Smooth muscle cell (in vitro differentiated cells): Measurements from ENCODE around the gene TAF6L. TPM values are rescaled to one million over a fixed set of nuclear protein-coding genes. Genes with fewer than 3 reads are reported as not detected.
A peak's percentile ranks its signal among the peaks of the same experiment; 100 is the strongest.

ENCODE experiments used
- DNase-seq: peaks from one replicate; lab custom pipeline; 2025; ENCODE audit not compliant: unreplicated experiment; lab: John Stamatoyannopoulos, UW
- H2AFZ ChIP-seq: fragments of 200-600 bp; sonication (generic); 2 replicates; pipeline ENCODE4 v1.6.0; 2016; ENCODE audit warnings: antibody characterized with exemption, low read depth, mild to moderate bottlenecking
- H3F3A ChIP-seq: fragments of 200-600 bp; sonication (generic); 2 replicates; pipeline ENCODE4 v1.6.0; 2017; ENCODE audit warnings: antibody characterized with exemption, low read depth
- H3K27ac ChIP-seq: fragments of 200-600 bp; sonication (generic); 2 replicates; pipeline ENCODE4 v1.5.1; 2016; ENCODE audit warnings: low read depth, mild to moderate bottlenecking
- H3K27me3 ChIP-seq: fragments of 200-600 bp; sonication (generic); 2 replicates; pipeline ENCODE4 v1.6.1; 2016; ENCODE audit warnings: low read depth, mild to moderate bottlenecking
- H3K36me3 ChIP-seq: fragments of 200-600 bp; sonication (generic); 2 replicates; pipeline ENCODE4 v1.5.1; 2016; ENCODE audit warnings: low read depth
- H3K4me1 ChIP-seq: fragments of 200-600 bp; sonication (generic); 2 replicates; pipeline ENCODE4 v1.5.1; 2016; ENCODE audit warnings: low read depth
- H3K4me2 ChIP-seq: fragments of 200-600 bp; sonication (generic); 2 replicates; pipeline ENCODE4 v1.6.0; 2016; ENCODE audit warnings: mild to moderate bottlenecking
- H3K4me3 ChIP-seq: fragments of 200-600 bp; sonication (generic); 2 replicates; pipeline ENCODE4 v1.5.1; 2016; ENCODE audit warnings: mild to moderate bottlenecking
- H3K79me2 ChIP-seq: fragments of 200-600 bp; sonication (generic); 2 replicates; pipeline ENCODE4 v1.6.0; 2016; ENCODE audit warnings: low read depth, mild to moderate bottlenecking
- H3K9ac ChIP-seq: fragments of 200-600 bp; sonication (generic); 2 replicates; pipeline ENCODE4 v1.6.0; 2016; ENCODE audit warnings: low read depth
- H3K9me3 ChIP-seq: fragments of 200-600 bp; sonication (generic); replicated peaks from 2 replicates; pipeline ENCODE4 v1.5.1; 2016; ENCODE audit warnings: low read depth
- H4K20me1 ChIP-seq: fragments of 200-600 bp; sonication (generic); 2 replicates; pipeline ENCODE4 v1.6.0; 2016; ENCODE audit warnings: low read depth
- WGBS: methylation state at CpG from one replicate; pipeline ENCODE4 v1.1.7; 2016; ENCODE audit warnings: low lambda C conversion rate; 5-methylcytosine and 5-hydroxymethylcytosine counted together
- polyA plus RNA-seq: library from polyadenylated mRNA; unstranded; fragments of >200 nt; fragmentation: Nextera tagmentation; extraction: Ambion mirVana; gene quantifications from 2 replicates; pipeline ENCODE4 v1.2.1, GENCODE V29; 2016
- total RNA-seq: library from RNA; depleted of rRNA; stranded (reverse); fragments of >200 nt; gene quantifications from 2 replicates; pipeline ENCODE4 v1.2.3, GENCODE V29; 2014
- TF ChIP-seq, protein P1 (sequence below): fragments of 200-600 bp; sonication (generic); IDR thresholded peaks from 2 replicates; pipeline ENCODE4 v1.5.1; 2017; ENCODE audit warnings: borderline replicate concordance, mild to moderate bottlenecking, antibody characterized with exemption; ENCODE audit not compliant: insufficient read depth, poor library complexity, severe bottlenecking

TAF6L gene
- total and polyA plus RNA-seq, 2 experiments from 2014 or later, result 11.9 to 18.6 TPM

DNA sequence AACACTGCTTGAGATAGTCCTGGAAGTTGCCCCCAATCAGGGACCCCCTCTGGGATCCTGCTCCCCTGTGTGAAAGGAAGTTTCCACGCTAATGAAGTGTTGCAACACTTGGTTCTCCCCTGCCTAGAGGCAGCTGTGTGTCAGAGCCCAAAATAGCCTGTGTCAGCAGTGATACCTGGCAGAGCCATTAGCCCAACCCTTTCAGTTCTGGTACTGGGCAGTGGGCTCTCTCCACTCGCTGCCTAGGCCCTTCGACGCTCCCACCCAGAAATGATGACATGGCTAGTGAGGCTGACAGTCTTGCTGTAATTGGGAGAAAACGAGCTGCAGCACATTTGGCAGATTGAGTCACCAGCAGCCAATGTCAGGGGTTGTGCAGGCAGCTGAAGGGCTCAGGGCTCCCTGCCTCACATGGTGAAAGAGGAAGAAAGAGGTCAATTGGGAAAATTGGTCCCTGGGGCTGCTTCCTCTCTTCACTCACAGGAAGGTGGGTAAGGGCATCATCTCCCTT is 35.5 kb downstream of the TAF6L start:
- Histone ChIP-seq H3K4me1 (peaks cover 18% of the 10 kb centered on the region), H3F3A (peaks cover 30% of the 10 kb centered on the region), H4K20me1 (peaks cover 32% of the 10 kb centered on the region), H3K27ac (peak overlapping the region; percentile 82), H3K4me3 (no peak overlapping the region), H3K9ac (peak overlapping the region; percentile 48), H3K79me2 (peaks cover 33% of the 10 kb centered on the region), H3K36me3 (peaks cover under 1% of the 10 kb centered on the region), H3K9me3 (no peaks in the 10 kb centered on the region), H3K27me3 (no peaks in the 10 kb centered on the region), H2AFZ (no peak overlapping the region), H3K4me2 (peak overlapping the region; percentile 93)
- TF ChIP-seq, protein P1, sequence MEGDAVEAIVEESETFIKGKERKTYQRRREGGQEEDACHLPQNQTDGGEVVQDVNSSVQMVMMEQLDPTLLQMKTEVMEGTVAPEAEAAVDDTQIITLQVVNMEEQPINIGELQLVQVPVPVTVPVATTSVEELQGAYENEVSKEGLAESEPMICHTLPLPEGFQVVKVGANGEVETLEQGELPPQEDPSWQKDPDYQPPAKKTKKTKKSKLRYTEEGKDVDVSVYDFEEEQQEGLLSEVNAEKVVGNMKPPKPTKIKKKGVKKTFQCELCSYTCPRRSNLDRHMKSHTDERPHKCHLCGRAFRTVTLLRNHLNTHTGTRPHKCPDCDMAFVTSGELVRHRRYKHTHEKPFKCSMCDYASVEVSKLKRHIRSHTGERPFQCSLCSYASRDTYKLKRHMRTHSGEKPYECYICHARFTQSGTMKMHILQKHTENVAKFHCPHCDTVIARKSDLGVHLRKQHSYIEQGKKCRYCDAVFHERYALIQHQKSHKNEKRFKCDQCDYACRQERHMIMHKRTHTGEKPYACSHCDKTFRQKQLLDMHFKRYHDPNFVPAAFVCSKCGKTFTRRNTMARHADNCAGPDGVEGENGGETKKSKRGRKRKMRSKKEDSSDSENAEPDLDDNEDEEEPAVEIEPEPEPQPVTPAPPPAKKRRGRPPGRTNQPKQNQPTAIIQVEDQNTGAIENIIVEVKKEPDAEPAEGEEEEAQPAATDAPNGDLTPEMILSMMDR, result no peak
- WGBS, result 45% methylated on average over 5 of the region's 5 CpGs
- no peak for DNase-seq

DNA sequence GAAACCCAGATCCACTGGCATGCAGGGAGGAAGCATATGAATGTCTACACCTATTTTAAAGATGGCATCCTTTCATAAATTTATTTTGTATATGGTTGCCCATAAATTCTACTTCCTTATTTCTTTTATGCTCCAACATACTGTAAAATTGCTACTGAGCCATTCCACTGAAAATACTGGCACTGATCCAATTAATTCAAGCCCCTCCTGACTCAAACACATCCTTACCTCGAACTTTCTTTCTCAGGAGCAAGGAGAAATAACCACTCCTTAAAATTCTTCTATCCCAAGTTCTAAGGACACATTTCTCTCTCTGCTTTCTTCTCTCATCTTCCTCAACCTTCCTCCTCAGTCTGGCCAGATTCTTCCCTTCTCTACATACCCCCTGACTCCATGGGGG is 39.6 kb downstream of the TAF6L start:
- no peaks in the 10 kb centered on the region for H4K20me1 ChIP-seq
- H3K9me3 ChIP-seq, result no peaks in the 10 kb centered on the region
- no peak overlapping the region for H3K4me3 ChIP-seq
- H3K4me1 ChIP-seq, result peaks cover 11% of the 10 kb centered on the region
- TF ChIP-seq, protein P1, result no peak
- no peak overlapping the region for H2AFZ ChIP-seq
- no peak overlapping the region for H3K27ac ChIP-seq
- 90% methylated on average over 1 of the region's 1 CpG for WGBS
- H3K27me3 ChIP-seq, result no peaks in the 10 kb centered on the region
- no peak overlapping the region for H3K9ac ChIP-seq
- no peak overlapping the region for H3K4me2 ChIP-seq
- H3K36me3 ChIP-seq, result no peaks in the 10 kb centered on the region
- no peak for DNase-seq
- H3K79me2 ChIP-seq, result no peaks in the 10 kb centered on the region
- H3F3A ChIP-seq, result peaks cover 22% of the 10 kb centered on the region

DNA sequence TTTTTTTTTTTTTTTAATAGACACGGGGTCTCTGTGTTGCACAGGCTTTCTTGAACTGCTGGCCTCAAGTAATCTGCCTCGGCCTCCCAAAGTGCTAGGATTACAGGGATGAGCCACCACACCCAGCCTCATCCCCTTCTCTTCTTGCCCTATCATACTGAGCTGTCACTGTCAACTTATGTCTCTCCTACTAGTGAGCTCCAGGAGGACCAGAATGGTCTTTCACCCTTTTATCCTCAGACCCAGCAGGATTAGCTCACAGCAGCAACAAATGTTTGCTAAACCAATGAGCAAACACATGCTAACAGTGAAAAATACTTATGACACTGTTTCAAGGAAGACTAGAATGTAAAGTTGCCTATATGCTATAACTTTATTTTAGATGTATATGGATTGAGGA is 40.5 kb downstream of the TAF6L start:
- DNase-seq, result no peak
- no peaks in the 10 kb centered on the region for H3K79me2 ChIP-seq
- no peaks in the 10 kb centered on the region for H4K20me1 ChIP-seq
- H3K9me3 ChIP-seq, result no peaks in the 10 kb centered on the region
- no peak overlapping the region for H3K9ac ChIP-seq
- peaks cover 2% of the 10 kb centered on the region for H3K4me1 ChIP-seq
- H3K4me2 ChIP-seq, result no peak overlapping the region
- H3K27me3 ChIP-seq, result no peaks in the 10 kb centered on the region
- H3K27ac ChIP-seq, result no peak overlapping the region
- H3K4me3 ChIP-seq, result no peak overlapping the region
- TF ChIP-seq, protein P1, result no peak
- no peak overlapping the region for H2AFZ ChIP-seq
- H3F3A ChIP-seq, result peaks cover 13% of the 10 kb centered on the region
- 93% methylated on average over 2 of the region's 2 CpGs for WGBS
- no peaks in the 10 kb centered on the region for H3K36me3 ChIP-seq

DNA sequence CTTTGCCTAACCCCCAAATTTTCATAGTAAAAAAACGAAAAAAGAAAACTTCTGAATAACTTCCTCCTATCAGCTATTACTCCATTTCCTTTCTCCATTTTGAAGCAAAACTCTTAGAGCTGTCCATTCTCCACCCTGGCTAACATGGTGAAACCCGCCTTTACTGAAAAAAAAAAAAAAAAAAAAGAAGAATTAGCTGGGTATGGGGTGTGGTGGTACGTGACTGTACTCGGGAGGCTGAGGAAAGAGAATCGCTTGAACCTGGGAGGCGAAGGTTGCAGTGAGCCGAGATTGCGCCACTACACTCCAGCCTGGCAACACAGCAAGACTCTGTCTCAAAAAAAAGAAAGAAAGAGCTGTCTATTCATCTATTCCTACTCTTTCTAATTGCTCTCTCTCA is 45.4 kb downstream of the TAF6L start:
- TF ChIP-seq, protein P1, result no peak
- H3K4me1 ChIP-seq, result no peaks in the 10 kb centered on the region
- H3K4me2 ChIP-seq, result no peak overlapping the region
- no peaks in the 10 kb centered on the region for H3K27me3 ChIP-seq
- no peak overlapping the region for H3K4me3 ChIP-seq
- no peaks in the 10 kb centered on the region for H3K79me2 ChIP-seq
- H2AFZ ChIP-seq, result no peak overlapping the region
- no peaks in the 10 kb centered on the region for H3K9me3 ChIP-seq
- 97% methylated on average over 8 of the region's 8 CpGs for WGBS
- H3K36me3 ChIP-seq, result peaks cover 17% of the 10 kb centered on the region
- DNase-seq, result no peak
- no peak overlapping the region for H3K9ac ChIP-seq
- H4K20me1 ChIP-seq, result peaks cover 6% of the 10 kb centered on the region
- no peaks in the 10 kb centered on the region for H3F3A ChIP-seq
- no peak overlapping the region for H3K27ac ChIP-seq
